ENCODE results near the gene ASB3. TPM values are rescaled to one million over a fixed set of nuclear protein-coding genes. Genes with fewer than 3 reads are reported as not detected.

The ASB3 gene
- total RNA-seq, 1 experiment from 2014 or later: 23.1 TPM

DNA sequence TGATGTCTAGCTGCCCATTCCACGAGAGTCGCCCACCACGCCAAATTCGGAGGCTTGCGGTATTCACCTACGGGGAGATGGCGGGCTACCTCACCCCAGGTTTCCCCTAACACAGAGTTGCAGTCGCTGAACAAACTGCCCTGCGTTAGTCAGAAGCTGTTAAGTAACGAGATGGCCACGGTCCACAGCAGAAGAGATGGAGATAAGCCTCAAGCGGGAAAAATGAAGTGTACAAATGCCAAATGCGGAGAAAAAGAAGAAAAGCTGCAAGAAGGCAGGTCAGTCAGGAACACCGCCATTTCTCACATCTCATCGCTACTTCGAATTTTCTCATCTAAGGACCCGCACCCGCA, 425 bp downstream of the ASB3 start:
- H3K79me2 ChIP-seq (ENCODE audit: insufficient read depth, low read length): peaks cover 28% of the 10 kb centered on the region; the same call in 1 of the 2 replicates
- peak overlapping the region; percentile 98 for H3K9ac ChIP-seq (ENCODE audit: extremely low read depth, insufficient read length, low read length)
- H3K79me1 ChIP-seq (ENCODE audit: insufficient read depth, low read depth, low read length, poor library complexity, severe bottlenecking): peaks cover 7% of the 10 kb centered on the region
- peaks cover 6 to 11% (median 8%) of the 10 kb centered on the region in 3 experiments; a peak in 4 of 7 replicates for H3K36me3 Mint-ChIP-seq (ENCODE audit: insufficient read depth in 1 of 3, low read depth in 3 of 3)
- H3K4me3 Mint-ChIP-seq: peak overlapping the region; percentile 97 to 99
- H4K20me1 ChIP-seq (ENCODE audit: control insufficient read depth, insufficient read depth, insufficient read length): peaks cover 5% of the 10 kb centered on the region
- H3K27me3 ChIP-seq (ENCODE audit: insufficient read depth, low read length): no peaks in the 10 kb centered on the region
- H3K23me2 ChIP-seq (ENCODE audit: insufficient read length, low read depth, low read length, poor library complexity, severe bottlenecking): peaks cover 15% of the 10 kb centered on the region
- WGBS (ENCODE audit: extremely low coverage, insufficient read length, low lambda C conversion rate): no CpG with 5 or more reads among the region's 18 CpGs
- peak; percentile 34 for DNase-seq
- H2BK5ac ChIP-seq (ENCODE audit: insufficient read length, low read length): peak overlapping the region; percentile 88
- H2BK120ac ChIP-seq (ENCODE audit: low read depth, low read length, poor library complexity, severe bottlenecking): peak overlapping the region; percentile 80
- H3K4me1 ChIP-seq (ENCODE audit: insufficient read depth, low read length): no peaks in the 10 kb centered on the region
- no peaks in the 10 kb centered on the region for H3K27me3 Mint-ChIP-seq (ENCODE audit: low read depth)
- peak overlapping the region; percentile 100 for H3K4me2 ChIP-seq (ENCODE audit: insufficient read depth, insufficient read length, low read length)
- H2AK5ac ChIP-seq (ENCODE audit: insufficient read length, low read length): no peak overlapping the region
- peak overlapping the region; percentile 84 for H3T11ph ChIP-seq (ENCODE audit: low read length)
- peak overlapping the region; percentile 26 for H2AFZ ChIP-seq (ENCODE audit: low read length)
- H3K9me3 Mint-ChIP-seq: no peaks in the 10 kb centered on the region
- peak overlapping the region; percentile 95 for H4K91ac ChIP-seq (ENCODE audit: insufficient read length, low read depth, low read length)
- H3K56ac ChIP-seq (ENCODE audit: insufficient read length, low read depth, low read length): peak overlapping the region; percentile 100
- peak overlapping the region; percentile 98 for H3K23ac ChIP-seq (ENCODE audit: insufficient read length, low read depth, low read length)
- H2BK12ac ChIP-seq (ENCODE audit: insufficient read length, low read depth, low read length): peak overlapping the region; percentile 8
- H3K4ac ChIP-seq (ENCODE audit: low read depth, low read length): no peak overlapping the region; the same call in 1 of the 2 replicates
- H2BK20ac ChIP-seq (ENCODE audit: low read depth, low read length, poor library complexity, severe bottlenecking): no peak overlapping the region
- no peaks in the 10 kb centered on the region for H3K9me3 ChIP-seq (ENCODE audit: control insufficient read depth, low read depth, low read length)
- peak overlapping the region; percentile 95 for H3K18ac ChIP-seq (ENCODE audit: insufficient read length, low read depth, low read length)
- H2BK15ac ChIP-seq (ENCODE audit: low read depth, low read length): 0 out of 2 replicates have a peak overlapping the region, but pooled peaks have one; percentile 9
- peak overlapping the region; percentile 61 for H4K8ac ChIP-seq (replicated peaks; ENCODE audit: insufficient read length, low read depth, low read length)
- peak overlapping the region; percentile 95 for H3K27ac ChIP-seq (ENCODE audit: insufficient read length, low read depth, low read length)
- peak overlapping the region; percentile 99 to 100 (median 100) for H3K27ac Mint-ChIP-seq
- peaks cover 41 to 43% of the 10 kb centered on the region in 2 experiments for H3K4me1 Mint-ChIP-seq
- H4K5ac ChIP-seq (ENCODE audit: insufficient read length, low read depth, low read length): peak overlapping the region; percentile 98
- TF ChIP-seq, protein P1, sequence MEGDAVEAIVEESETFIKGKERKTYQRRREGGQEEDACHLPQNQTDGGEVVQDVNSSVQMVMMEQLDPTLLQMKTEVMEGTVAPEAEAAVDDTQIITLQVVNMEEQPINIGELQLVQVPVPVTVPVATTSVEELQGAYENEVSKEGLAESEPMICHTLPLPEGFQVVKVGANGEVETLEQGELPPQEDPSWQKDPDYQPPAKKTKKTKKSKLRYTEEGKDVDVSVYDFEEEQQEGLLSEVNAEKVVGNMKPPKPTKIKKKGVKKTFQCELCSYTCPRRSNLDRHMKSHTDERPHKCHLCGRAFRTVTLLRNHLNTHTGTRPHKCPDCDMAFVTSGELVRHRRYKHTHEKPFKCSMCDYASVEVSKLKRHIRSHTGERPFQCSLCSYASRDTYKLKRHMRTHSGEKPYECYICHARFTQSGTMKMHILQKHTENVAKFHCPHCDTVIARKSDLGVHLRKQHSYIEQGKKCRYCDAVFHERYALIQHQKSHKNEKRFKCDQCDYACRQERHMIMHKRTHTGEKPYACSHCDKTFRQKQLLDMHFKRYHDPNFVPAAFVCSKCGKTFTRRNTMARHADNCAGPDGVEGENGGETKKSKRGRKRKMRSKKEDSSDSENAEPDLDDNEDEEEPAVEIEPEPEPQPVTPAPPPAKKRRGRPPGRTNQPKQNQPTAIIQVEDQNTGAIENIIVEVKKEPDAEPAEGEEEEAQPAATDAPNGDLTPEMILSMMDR (conservative IDR thresholded peaks at IDR 0.05): no peak
- H3K14ac ChIP-seq (ENCODE audit: insufficient read depth, low read length): peak overlapping the region; percentile 98

All from H9 (cell line).